Measurements from ENCODE around the gene THOC5.

THOC5 gene

DNA sequence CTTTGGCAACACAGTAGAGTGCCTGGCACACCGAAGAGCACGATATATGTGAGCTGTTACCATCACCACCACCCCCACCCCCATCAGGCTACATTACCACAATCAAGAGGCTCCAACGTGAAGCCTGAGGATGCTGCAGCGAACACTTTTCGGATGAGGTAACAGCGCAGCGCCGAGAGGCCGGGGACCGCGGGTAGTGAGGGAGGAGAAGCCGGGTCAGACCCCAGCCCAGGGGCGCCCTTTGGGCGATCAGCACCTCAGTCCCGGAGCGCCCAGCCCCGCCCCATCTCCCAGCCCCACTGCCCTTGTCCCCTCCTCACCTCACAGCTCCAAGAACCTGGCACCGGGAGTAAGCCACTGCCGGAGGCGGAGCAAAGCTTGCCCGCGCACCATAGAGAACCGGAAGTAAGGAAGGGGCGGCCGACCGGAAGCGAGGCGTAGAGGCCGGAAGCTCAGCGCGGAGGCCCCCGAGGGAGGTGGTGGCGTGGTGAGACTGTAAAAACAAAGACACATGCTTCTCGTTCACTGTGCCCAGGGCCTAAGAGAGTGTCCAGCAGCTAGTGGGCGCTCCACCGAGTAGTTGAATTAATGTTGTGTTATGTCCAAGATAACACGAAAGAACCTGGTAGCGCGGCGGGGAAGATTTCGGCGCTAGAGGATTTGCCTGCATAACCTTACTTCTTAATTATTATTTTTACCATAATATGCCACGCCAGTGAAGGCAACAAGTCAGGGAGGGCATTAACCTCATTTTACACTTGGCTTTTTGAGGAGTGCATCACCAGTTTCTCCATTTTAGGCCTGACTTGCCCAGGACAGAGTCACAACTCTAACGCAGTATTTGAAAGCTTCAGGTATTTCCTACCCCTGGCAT is at the start of gene THOC5:
Gene THOC5 (minus strand): TSS at position 407 of the 874 bp plus-strand sequence. CDS start 4,610 bp downstream, outside the sequence.
- TF ChIP-seq, protein P1, sequence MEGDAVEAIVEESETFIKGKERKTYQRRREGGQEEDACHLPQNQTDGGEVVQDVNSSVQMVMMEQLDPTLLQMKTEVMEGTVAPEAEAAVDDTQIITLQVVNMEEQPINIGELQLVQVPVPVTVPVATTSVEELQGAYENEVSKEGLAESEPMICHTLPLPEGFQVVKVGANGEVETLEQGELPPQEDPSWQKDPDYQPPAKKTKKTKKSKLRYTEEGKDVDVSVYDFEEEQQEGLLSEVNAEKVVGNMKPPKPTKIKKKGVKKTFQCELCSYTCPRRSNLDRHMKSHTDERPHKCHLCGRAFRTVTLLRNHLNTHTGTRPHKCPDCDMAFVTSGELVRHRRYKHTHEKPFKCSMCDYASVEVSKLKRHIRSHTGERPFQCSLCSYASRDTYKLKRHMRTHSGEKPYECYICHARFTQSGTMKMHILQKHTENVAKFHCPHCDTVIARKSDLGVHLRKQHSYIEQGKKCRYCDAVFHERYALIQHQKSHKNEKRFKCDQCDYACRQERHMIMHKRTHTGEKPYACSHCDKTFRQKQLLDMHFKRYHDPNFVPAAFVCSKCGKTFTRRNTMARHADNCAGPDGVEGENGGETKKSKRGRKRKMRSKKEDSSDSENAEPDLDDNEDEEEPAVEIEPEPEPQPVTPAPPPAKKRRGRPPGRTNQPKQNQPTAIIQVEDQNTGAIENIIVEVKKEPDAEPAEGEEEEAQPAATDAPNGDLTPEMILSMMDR (IDR thresholded peaks at IDR 0.05), result peak; percentile 74

DNA sequence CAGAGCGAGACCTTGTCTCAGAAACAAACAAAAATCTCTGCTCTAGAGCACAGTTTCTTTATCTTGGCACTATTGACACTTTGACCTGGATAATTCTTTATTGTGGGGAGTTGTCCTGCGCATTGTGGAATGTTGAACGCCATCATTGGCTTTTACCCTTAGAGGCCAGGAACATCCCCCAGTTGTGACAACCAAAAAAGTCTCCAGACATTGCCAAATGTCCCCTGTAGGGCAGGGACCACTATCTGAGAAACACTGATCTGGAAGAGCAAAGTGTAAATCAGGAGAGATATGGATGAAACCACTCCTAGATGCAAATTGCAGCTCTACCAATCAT is 45.1 kb upstream of the THOC5 start:
- TF ChIP-seq, protein P1 (IDR thresholded peaks at IDR 0.05), result no peak

DNA sequence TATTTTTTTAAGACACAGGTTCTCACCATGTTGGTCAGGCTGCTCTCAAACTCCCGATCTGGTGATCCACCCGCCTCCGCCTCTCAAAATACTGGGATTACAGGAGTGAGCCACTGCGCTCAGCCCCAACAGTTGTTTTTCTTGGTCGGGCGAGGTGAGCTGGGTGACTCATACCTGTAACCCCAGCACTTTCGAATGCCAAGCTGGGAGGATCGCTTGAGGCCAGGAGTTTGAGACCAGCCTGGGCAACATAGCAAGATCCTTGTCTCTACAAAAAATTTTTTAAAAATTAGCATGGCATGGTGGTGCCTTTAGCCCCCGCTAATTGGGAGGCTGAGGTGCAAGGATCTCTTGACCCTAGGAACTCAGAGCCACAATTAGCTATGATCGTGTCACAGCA is 42.9 kb upstream of the THOC5 start:
- TF ChIP-seq, protein P1 (IDR thresholded peaks at IDR 0.05), result no peak

DNA sequence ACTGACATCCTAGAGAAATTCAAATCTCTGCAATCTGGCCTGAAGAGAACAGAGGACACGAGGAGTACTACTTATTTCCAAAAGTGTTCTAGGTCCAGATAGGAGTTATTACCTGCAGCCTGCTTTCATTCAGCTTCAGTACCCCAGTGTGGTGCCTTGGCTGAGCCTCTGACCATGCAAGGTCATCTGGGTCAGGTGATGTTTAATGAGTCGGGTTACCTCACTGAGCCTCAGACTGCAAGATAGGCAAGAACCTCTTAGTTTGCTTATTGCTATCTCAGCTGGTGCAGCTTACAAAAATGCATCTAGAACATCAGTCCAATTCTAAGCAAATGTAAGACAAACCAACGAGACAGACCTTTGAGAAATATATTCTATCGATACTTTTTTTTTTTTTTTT is 40.4 kb upstream of the THOC5 start:
- TF ChIP-seq, protein P1 (IDR thresholded peaks at IDR 0.05), result no peak

DNA sequence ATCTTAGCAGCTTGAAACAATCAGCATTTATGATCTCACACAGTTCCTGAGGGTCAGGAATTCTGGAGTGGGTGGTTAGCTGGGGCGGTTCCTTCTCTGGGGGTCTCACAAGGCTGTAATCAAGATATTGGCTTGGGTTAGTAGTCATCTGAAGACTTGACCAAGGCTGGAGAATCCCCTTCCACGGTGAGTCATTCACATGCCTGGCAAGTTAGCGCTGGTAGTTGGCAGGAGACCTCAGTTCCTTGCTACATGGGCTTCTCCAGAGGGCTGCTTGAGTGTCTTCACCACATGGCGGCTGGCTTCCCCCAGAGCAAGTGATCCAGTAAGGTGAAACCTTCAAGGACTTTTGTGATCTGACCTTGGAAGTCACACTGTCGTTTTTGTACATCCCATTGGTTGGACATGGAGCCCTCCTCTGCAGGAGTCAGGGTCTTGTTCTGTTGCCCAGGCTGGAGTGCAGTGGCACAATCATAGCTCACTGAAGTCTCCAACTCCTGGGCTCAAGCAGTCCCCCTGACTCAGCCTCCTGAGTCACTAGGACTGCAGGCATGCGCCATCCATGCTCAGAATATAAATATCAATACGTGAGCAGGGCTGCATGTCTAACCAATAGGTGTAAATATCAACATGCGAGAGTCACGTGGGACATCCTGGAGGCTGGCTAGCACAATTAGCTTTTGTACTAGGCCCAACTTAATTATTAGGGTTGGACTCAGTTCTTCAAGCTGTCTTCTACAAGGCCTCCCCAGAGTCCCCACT is 34.6 kb upstream of the THOC5 start:
- TF ChIP-seq, protein P1 (IDR thresholded peaks at IDR 0.05), result no peak

DNA sequence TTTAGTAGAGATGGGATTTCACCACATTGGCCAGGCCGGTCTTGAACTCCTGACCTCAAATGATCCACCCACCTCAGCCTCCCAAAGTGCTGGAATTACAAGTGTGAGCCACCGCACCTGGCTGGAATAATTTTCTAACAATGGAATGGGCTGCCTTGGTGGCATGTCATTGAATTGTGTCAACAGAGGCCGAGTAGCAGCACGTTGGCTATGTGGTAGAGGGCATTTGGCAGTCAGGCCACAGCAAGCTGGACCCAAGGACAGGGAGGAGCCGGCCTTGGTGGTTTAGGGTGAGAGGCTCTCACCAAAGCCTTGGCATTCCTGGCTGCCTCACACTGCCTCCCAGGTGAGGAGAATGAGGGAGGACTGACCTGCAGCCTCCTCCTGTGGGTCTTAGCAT is 31.4 kb upstream of the THOC5 start:
- TF ChIP-seq, protein P1 (IDR thresholded peaks at IDR 0.05), result no peak

DNA sequence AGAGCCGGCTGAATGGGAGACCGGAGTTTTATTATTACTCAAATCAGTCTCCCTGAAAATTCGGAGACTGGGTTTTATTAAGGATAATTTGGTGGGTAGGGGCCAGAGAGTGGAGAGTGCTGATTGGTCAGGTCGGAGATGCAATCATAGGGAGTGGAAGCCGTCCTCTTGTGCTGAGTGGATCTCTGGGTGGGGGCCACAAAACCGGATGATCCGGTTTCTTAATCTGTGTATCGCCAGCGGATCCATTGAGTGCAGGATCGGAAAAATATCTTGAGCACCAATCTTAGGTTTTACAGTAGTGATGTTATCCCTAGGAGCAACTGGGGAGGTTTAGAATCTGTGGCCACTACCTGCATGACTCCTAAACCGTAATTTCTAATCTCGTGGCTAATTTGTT is 28.2 kb upstream of the THOC5 start:
- TF ChIP-seq, protein P1 (IDR thresholded peaks at IDR 0.05), result no peak

Measured in LNCAP (cell line).